GM04503 (cell line): ENCODE measurements around the gene DPY19L3.
"Not testable (repeated sequence)": the region's sequence is repeated elsewhere in the genome, so short reads cannot be mapped to it uniquely, and the experiment has no call there.

Experiments
- DNase-seq: peaks from one replicate; pipeline ENCODE4 v3.0.0-alpha.2; 2012; ENCODE audit warnings: low read depth

Gene DPY19L3

GRCh38 chr19:32396046-32396652, 9.4 kb upstream of the DPY19L3 start:
- no peak for DNase-seq

- DNase-seq: peak; percentile 81
Observed at GRCh38 chr19:32397671-32398101, 7.9 kb upstream of the DPY19L3 start.

- DNase-seq: no peak
Observed at GRCh38 chr19:32401992-32402391, 3.6 kb upstream of the DPY19L3 start.

GRCh38 chr19:32403291-32403995, 2.1 kb upstream of the DPY19L3 start:
- DNase-seq: no peak

GRCh38 chr19:32404213-32404932, 1.2 kb upstream of the DPY19L3 start:
- DNase-seq: no peak

GRCh38 chr19:32404933-32405430, 588 bp upstream of the DPY19L3 start:
- no peak for DNase-seq

- no peak for DNase-seq
Observed at GRCh38 chr19:32406161-32407003, 812 bp downstream of the DPY19L3 start.

GRCh38 chr19:32407004-32407992, 1.7 kb downstream of the DPY19L3 start:
- DNase-seq: no peak

- no peak for DNase-seq
Observed at GRCh38 chr19:32415246-32415645, 9.7 kb downstream of the DPY19L3 start.

- no peak for DNase-seq
Observed at GRCh38 chr19:32415669-32416068, 10.1 kb downstream of the DPY19L3 start.

- DNase-seq: no peak
Observed at GRCh38 chr19:32416749-32417456, 11.3 kb downstream of the DPY19L3 start.

- DNase-seq: no peak
Observed at GRCh38 chr19:32418155-32418554, 12.6 kb downstream of the DPY19L3 start.

- DNase-seq: no peak
Observed at GRCh38 chr19:32421589-32422361, 16.2 kb downstream of the DPY19L3 start.

- DNase-seq: no peak
Observed at GRCh38 chr19:32422435-32422834, 16.9 kb downstream of the DPY19L3 start.

- DNase-seq: not testable (repeated sequence)
Observed at GRCh38 chr19:32423944-32424343, 18.4 kb downstream of the DPY19L3 start.

GRCh38 chr19:32427536-32427935, 22.0 kb downstream of the DPY19L3 start:
- no peak for DNase-seq

GRCh38 chr19:32436692-32437091, 31.1 kb downstream of the DPY19L3 start:
- DNase-seq: no peak

GRCh38 chr19:32437096-32437495, 31.5 kb downstream of the DPY19L3 start:
- no peak for DNase-seq

- no peak for DNase-seq
Observed at GRCh38 chr19:32438751-32439150, 33.2 kb downstream of the DPY19L3 start.
